Stimulated activated CD4-positive, alpha-beta T cell treated with anti-CD3 and anti-CD28 coated beads, Interleukin-15, amount 100 ng/mL, for 1 hour (primary cell): ENCODE results near the gene AMPD2.
"Not testable (repeated sequence)": the region's sequence is repeated elsewhere in the genome, so short reads cannot be mapped to it uniquely, and the experiment has no call there.

Source experiments
- DNase-seq, 2 donors: peaks; one replicate each; pipeline ENCODE4 v3.0.0-alpha.2; 2020; ENCODE audit warnings: low read depth in 1 of 2, low spot score in 1 of 2

The AMPD2 gene

DNA sequence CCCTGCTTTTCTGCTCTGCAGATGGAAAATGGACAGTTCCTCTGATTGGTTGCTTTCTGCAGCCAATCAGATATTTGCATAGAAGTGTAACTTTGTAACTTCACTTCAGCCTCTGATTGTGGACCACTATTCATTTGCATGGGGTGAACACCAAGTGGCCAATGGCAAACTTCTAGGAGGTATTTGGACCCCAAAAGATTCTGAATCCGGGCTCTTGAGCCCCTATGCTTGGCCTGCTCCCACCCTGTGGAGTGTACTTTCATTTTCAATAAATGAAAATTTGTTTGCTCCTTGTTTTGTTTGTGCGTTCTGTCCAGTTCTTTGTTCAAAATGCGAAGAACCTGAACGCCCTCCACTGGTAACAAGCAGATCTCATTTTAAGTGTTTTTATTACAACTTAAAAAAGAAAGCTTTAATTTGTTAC is 29.9 kb downstream of the AMPD2 start:
- DNase-seq = no peak

GRCh38 chr1:109650609-109651008 is 31.0 kb downstream of the AMPD2 start:
- no peak for DNase-seq

DNA sequence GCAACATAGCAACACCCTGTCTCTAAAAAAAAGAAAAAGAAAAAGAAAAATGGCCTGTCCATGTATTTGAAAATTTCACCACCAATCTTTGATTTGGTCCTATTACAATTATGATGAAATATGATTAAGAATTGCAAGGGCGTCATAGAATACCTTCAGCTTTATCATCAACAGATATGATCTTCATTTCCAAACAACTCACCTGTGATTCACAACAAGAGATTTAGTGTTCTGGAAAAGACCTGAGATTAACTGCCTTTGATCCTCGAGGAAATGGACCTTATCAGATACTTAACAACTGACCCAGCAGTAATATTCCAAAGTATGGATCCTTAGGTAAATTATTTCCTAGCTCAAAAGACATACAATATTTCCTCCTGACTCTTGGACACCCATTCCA is 32.8 kb downstream of the AMPD2 start:
- DNase-seq = no peak

GRCh38 chr1:109653306-109653705 is 33.7 kb downstream of the AMPD2 start:
- no peak for DNase-seq

GRCh38 chr1:109654519-109654918 is 34.9 kb downstream of the AMPD2 start:
- DNase-seq = no peak

GRCh38 chr1:109655615-109656519 is 36.2 kb downstream of the AMPD2 start, which contains the start of gene GSTM4:
GSTM4 (plus strand) TSS chr1:109656099; CDS start chr1:109656390, 291 bp downstream.
- DNase-seq = peak; percentile 25 to 48

- DNase-seq = no peak
Observed at GRCh38 chr1:109657395-109657794, 37.8 kb downstream of the AMPD2 start.

GRCh38 chr1:109657970-109658369 is 38.3 kb downstream of the AMPD2 start:
- no peak for DNase-seq

- no peak for DNase-seq
Observed at GRCh38 chr1:109658533-109659042, 39.0 kb downstream of the AMPD2 start.

DNA sequence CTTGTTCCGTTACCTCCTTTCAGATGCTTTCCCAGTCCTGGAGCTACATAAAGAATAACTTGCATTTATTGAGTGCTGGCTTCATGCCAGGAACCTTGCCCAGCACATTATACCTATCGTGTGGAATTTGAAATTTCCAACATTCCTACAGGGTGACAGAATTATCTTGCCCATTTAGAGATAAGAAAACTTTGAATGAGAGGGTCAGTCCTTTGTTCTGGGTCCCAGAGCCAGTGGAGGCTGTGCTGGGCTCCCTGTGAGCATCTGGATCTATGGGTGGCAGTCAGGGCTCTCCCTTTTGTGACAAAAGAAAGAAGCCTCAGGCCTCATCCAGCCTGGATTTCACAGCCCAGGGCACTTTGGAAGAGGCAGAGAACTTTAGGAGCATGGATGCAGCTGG is 39.5 kb downstream of the AMPD2 start:
- DNase-seq = no peak

DNA sequence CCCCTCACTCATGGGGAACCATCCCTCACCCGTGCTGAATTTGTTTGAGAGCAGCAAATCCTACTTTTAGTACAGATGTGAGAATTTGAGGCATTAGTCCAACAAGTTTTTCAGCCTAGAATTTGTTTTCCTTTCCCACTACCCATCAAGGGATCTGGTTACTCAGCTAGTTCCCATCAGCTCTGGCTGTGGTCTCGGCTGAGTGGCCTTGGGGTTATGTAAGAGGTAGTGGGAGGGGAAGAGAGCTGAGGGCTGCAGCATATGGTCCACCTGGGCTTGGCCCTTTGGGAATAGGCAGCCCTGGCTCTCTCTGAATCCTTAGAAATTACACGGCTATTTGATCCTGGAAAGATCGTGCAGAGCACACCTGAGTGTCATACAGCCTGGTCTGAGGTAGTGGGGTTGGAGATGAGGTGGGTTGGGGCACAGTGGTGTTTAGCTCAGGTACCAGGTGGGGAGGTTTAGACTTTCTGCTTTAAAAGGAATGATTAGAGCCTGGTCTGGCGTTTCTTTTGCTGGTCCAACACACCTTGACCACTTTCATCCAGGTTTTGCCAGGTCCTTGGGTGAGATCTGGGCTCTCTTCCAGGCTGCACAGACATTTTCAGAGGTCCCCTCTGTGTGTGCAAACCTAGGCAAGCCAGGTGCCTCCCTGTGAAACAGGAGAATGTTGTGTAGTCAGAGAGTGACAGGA is 40.5 kb downstream of the AMPD2 start:
- DNase-seq = no peak

- not testable (repeated sequence) for DNase-seq
Observed at GRCh38 chr1:109660691-109661026, 41.0 kb downstream of the AMPD2 start.

- no peak for DNase-seq
Observed at GRCh38 chr1:109661391-109661790, 41.8 kb downstream of the AMPD2 start.

DNA sequence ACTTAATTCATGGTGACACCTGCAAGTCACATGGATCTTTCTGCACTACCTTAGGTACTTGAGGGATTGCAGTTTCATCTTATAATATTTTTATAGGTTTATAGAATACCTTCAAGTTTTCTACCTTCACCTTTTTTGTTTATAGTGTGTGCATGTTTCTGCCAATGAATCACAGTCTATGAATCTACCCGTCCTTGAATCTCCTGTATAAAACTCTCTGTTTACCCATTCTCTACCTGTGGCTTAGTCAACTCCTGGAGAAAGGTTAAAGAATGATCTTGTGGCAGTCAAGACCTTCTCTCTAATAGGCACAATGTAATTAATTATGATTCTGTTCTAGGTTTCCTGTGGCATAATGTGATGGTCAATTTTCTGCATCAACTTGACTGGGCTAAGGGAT is 45.0 kb downstream of the AMPD2 start:
- no peak for DNase-seq

GRCh38 chr1:109667452-109668122 is 48.0 kb downstream of the AMPD2 start, which contains the start of gene GSTM2:
GSTM2 (plus strand) TSS chr1:109668057; CDS start chr1:109668116, 59 bp downstream.
- DNase-seq = peak; percentile 55 to 76

GRCh38 chr1:109668123-109668775 is 48.6 kb downstream of the AMPD2 start:
- no peak for DNase-seq

DNA sequence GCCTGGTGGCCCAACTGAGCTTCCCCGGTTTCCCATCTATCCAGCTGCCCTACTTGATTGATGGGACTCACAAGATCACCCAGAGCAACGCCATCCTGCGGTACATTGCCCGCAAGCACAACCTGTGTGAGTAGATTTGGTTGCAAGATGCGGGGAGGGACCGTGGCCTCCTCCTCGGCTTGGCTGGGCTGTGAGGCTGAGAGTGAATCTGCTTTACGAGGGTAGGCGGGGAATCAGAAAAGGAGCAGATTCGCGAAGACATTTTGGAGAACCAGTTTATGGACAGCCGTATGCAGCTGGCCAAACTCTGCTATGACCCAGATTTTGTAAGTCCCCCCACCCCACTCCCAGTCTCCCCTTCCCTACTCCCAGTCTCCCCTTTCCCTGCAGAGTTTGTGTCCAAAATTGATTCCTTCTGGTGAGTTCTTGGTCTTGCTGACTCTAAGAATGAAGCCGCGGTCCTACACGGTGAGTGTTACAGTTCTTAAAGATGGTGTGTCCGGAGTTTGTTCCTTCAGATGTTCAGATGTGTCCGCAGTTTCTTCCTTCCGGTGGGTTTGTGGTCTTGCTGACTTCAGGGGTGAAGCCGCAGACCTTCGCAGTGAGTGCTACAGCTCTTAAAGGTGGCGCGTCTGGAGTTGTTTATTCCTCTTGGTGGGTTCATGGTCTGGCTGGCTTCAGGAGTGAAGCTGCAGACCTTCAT is 49.8 kb downstream of the AMPD2 start:
- DNase-seq = no peak

GRCh38 chr1:109669949-109670302 is 50.3 kb downstream of the AMPD2 start:
- DNase-seq = not testable (repeated sequence)

GRCh38 chr1:109671067-109671466 is 51.4 kb downstream of the AMPD2 start:
- DNase-seq = no peak

DNA sequence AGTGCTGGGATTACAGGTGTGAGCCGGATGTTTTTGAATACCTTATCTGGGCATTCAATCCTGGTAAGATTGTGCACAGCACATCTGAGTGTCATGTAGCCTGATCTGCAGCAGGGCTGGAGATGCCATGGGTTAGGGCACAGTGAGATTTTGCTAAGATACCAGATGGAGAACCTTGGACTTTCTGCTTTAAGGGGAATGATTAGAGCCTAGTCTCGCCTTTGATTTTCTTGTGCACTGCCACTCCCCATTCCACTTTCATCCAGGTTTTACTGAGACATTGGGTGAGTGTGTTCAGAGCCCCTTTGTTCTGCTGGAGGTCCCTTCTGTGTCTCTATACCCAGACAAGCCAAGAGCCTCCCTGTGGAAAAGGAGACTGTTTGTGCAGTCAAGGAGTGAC is 54.2 kb downstream of the AMPD2 start:
- DNase-seq = not testable (repeated sequence)
